Gastrocnemius medialis (tissue), 4 donors: ENCODE results near the gene TMCO4.

Experiments
- POLR2A ChIP-seq, 2 donors: fragments of 450-650 bp; IDR thresholded peaks; one replicate each; pipeline ENCODE4 v1.6.1; 2017; ENCODE audit warnings: antibody characterized with exemption in 2 of 2, mild to moderate bottlenecking in 2 of 2, moderate library complexity in 2 of 2
- TF ChIP-seq, protein P1 (sequence below), 5 experiments: fragments of 450-650 bp in 3 of 5; fragments of 200-600 bp in 2 of 5; sonication (generic) in 2 of 5; IDR thresholded peaks in 4 of 5; conservative IDR thresholded peaks in 1 of 5; 1 replicate in 4 of 5; 2 replicates in 1 of 5; pipeline ENCODE4 v1.5.1; 2016 to 2019; ENCODE audit warnings: antibody characterized with exemption in 5 of 5, mild to moderate bottlenecking in 3 of 5, moderate library complexity in 3 of 5

DNA sequence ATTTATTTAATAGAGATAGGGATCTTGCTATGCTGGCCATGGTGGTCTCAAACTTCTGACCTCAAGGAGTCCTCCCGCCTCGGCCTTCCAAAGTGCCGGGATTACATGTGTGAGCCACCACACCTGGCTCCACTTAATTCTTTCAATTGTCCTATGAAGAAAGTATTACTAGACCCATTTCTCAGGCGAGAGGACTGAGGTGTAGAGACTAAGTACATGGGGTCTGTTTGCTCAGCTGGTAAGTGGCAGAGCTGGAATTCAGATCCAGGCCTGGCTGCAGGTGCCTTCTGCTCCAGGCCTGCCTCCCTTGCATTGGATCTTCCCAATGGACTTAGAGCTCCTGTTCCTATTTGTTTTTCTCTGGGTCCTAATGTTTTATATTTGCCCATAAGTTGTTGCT is 79.5 kb downstream of the TMCO4 start:
- TF ChIP-seq POLR2A (IDR thresholded peaks at IDR 0.05): no peak
- TF ChIP-seq, protein P1, sequence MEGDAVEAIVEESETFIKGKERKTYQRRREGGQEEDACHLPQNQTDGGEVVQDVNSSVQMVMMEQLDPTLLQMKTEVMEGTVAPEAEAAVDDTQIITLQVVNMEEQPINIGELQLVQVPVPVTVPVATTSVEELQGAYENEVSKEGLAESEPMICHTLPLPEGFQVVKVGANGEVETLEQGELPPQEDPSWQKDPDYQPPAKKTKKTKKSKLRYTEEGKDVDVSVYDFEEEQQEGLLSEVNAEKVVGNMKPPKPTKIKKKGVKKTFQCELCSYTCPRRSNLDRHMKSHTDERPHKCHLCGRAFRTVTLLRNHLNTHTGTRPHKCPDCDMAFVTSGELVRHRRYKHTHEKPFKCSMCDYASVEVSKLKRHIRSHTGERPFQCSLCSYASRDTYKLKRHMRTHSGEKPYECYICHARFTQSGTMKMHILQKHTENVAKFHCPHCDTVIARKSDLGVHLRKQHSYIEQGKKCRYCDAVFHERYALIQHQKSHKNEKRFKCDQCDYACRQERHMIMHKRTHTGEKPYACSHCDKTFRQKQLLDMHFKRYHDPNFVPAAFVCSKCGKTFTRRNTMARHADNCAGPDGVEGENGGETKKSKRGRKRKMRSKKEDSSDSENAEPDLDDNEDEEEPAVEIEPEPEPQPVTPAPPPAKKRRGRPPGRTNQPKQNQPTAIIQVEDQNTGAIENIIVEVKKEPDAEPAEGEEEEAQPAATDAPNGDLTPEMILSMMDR (IDR thresholded peaks at IDR 0.05 in 4 of 5, conservative IDR thresholded peaks at IDR 0.05 in 1 of 5): no peak
